Mesendoderm (in vitro differentiated cells): Measurements from ENCODE around the gene APOL6.

Source experiments
- DNase-seq: peaks from one replicate; pipeline ENCODE4 v3.0.0; 2013
- H2AK5ac ChIP-seq: 2 replicates; pipeline ENCODE4 v1.6.1; 2013; ENCODE audit warnings: low read length, inconsistent platforms
- H2BK120ac ChIP-seq: 2 replicates; pipeline ENCODE4 v1.6.1; 2013; ENCODE audit warnings: low read depth, mild to moderate bottlenecking, low read length, moderate library complexity, mixed read lengths
- H2BK15ac ChIP-seq: replicated peaks from 2 replicates; pipeline ENCODE4 v1.6.1; 2013; ENCODE audit warnings: low read depth, mild to moderate bottlenecking, moderate library complexity
- H2BK5ac ChIP-seq: 2 replicates; pipeline ENCODE4 v1.6.1; 2013; ENCODE audit warnings: low read length, inconsistent platforms
- H3K18ac ChIP-seq: 2 replicates; pipeline ENCODE4 v1.6.1; 2013; ENCODE audit warnings: mild to moderate bottlenecking, low read length, mixed read lengths
- H3K23ac ChIP-seq: one replicate; pipeline ENCODE4 v1.6.1; 2013; ENCODE audit warnings: low read length
- H3K27ac ChIP-seq: 2 replicates; pipeline ENCODE4 v1.5.1; 2013; ENCODE audit warnings: low read depth, mild to moderate bottlenecking, inconsistent platforms, low read length, moderate library complexity
- H3K27me3 ChIP-seq: 2 replicates; pipeline ENCODE4 v1.6.1; 2013; ENCODE audit warnings: low read length, control low read depth, mild to moderate bottlenecking, inconsistent platforms; ENCODE audit not compliant: insufficient read depth, poor library complexity
- H3K36me3 ChIP-seq: 2 replicates; pipeline ENCODE4 v1.6.1; 2013; ENCODE audit warnings: low read length, inconsistent platforms; ENCODE audit not compliant: control insufficient read depth, insufficient read depth
- H3K4ac ChIP-seq: one replicate; pipeline ENCODE4 v1.6.1; 2013; ENCODE audit warnings: low read depth, mild to moderate bottlenecking, low read length, moderate library complexity
- H3K4me1 ChIP-seq: 2 replicates; pipeline ENCODE4 v1.6.1; 2013; ENCODE audit warnings: low read depth, low read length, inconsistent platforms; ENCODE audit not compliant: control insufficient read depth
- H3K4me2 ChIP-seq: 2 replicates; pipeline ENCODE4 v1.6.1; 2013; ENCODE audit warnings: low read length
- H3K4me3 ChIP-seq: 2 replicates; pipeline ENCODE4 v1.5.1; 2013; ENCODE audit warnings: mild to moderate bottlenecking, low read length
- H3K56ac ChIP-seq: one replicate; pipeline ENCODE4 v1.6.1; 2013; ENCODE audit warnings: low read length
- H3K79me1 ChIP-seq: 2 replicates; pipeline ENCODE4 v1.6.1; 2013; ENCODE audit warnings: low read length, inconsistent platforms
- H3K79me2 ChIP-seq: 2 replicates; pipeline ENCODE4 v1.6.1; 2013; ENCODE audit warnings: mild to moderate bottlenecking, low read length; ENCODE audit not compliant: control insufficient read depth, insufficient read depth
- H3K9ac ChIP-seq: 2 replicates; pipeline ENCODE4 v1.6.1; 2013; ENCODE audit warnings: low read length, inconsistent platforms
- H4K5ac ChIP-seq: one replicate; pipeline ENCODE4 v1.6.1; 2013; ENCODE audit warnings: low read length
- H4K8ac ChIP-seq: one replicate; pipeline ENCODE4 v1.6.1; 2013; ENCODE audit warnings: low read depth, mild to moderate bottlenecking, control low read depth, low read length, moderate library complexity
- WGBS: extraction: QIAGEN DNeasy Blood & Tissue Kit; methylation state at CpG from one replicate; pipeline ENCODE4 v1.1.7; 2013; ENCODE audit warnings: low lambda C conversion rate, missing lambda C conversion rate; ENCODE audit not compliant: insufficient coverage; ENCODE audit errors: extremely low coverage; 5-methylcytosine and 5-hydroxymethylcytosine counted together

The APOL6 gene

DNA sequence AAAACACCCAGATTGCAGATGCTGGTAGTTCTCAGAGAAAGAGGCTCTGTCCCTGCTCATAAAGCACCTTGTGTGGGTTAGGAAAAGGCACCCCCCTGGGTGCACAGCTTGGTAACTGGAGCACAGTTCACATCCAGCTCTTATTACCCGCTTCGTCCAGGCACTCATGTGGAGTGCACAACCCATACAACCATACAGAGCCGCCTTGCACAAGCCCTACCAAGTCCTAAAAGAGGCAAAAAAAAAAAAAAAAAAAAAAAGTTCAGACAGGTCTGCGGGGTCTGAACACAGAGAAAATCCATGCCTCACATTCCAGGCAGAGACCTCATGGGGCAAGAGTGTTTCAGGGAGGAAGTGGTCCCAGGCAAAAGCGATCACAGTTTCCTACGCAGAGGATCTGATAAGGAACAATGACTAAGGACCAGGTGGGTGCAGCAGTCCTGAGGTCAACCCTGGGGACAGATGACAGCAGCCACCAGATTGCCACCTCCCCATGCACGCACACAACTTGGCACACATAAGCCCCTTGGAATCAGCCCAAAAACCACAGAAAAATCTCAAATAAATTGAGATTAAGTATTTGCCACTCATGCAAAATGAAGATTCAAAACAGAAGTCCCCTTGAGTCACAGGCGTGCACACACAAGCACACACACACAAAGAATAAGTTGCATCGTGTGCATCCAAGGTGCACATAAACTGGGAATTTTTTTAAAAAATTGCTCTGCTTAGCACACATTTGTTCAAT lies 43.5 kb upstream of the APOL6 start:
- H3K56ac ChIP-seq, result no peak overlapping the region
- H4K5ac ChIP-seq, result no peak overlapping the region
- no CpG with 5 or more reads among the region's 9 CpGs for WGBS
- H2AK5ac ChIP-seq, result no peak overlapping the region
- H3K4me1 ChIP-seq, result no peaks in the 10 kb centered on the region
- no peak overlapping the region for H3K23ac ChIP-seq
- no peak overlapping the region for H3K4ac ChIP-seq
- H3K18ac ChIP-seq, result no peak overlapping the region
- H3K4me3 ChIP-seq, result no peak overlapping the region
- H2BK5ac ChIP-seq, result no peak overlapping the region
- no peaks in the 10 kb centered on the region for H3K79me1 ChIP-seq
- no peak overlapping the region for H3K4me2 ChIP-seq
- H3K9ac ChIP-seq, result no peak overlapping the region
- H3K36me3 ChIP-seq, result no peaks in the 10 kb centered on the region
- H3K27me3 ChIP-seq, result no peaks in the 10 kb centered on the region
- no peak overlapping the region for H4K8ac ChIP-seq
- no peak overlapping the region for H3K27ac ChIP-seq
- peak; percentile 81 for DNase-seq
- no peak overlapping the region for H2BK120ac ChIP-seq
- H2BK15ac ChIP-seq, result no peak overlapping the region
- no peaks in the 10 kb centered on the region for H3K79me2 ChIP-seq

DNA sequence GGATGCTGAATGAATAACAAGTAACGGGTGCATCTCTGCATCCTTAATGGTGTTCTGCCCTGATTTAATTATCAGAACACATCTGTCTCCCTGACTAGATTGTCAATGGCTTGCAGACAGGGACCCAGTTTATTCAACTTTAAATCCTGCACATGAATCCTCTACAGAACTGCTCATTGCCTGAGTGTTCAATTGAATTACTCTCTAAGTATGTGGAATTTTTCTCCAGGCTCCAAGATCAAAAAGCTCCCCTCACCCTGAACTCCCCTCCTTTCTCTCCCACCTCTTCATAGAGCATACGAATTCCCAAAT lies 42.9 kb upstream of the APOL6 start:
- H3K36me3 ChIP-seq, result no peaks in the 10 kb centered on the region
- WGBS, result no CpG with 5 or more reads among the region's 2 CpGs
- H3K27ac ChIP-seq, result no peak overlapping the region
- H3K79me1 ChIP-seq, result no peaks in the 10 kb centered on the region
- no peak overlapping the region for H2BK5ac ChIP-seq
- H2BK120ac ChIP-seq, result no peak overlapping the region
- H3K4me1 ChIP-seq, result no peaks in the 10 kb centered on the region
- no peak overlapping the region for H2BK15ac ChIP-seq
- no peak overlapping the region for H4K8ac ChIP-seq
- no peak overlapping the region for H3K23ac ChIP-seq
- H3K56ac ChIP-seq, result no peak overlapping the region
- no peak overlapping the region for H3K4me2 ChIP-seq
- H3K79me2 ChIP-seq, result no peaks in the 10 kb centered on the region
- no peak overlapping the region for H3K18ac ChIP-seq
- DNase-seq, result no peak
- H2AK5ac ChIP-seq, result no peak overlapping the region
- H4K5ac ChIP-seq, result no peak overlapping the region
- H3K4ac ChIP-seq, result no peak overlapping the region
- no peaks in the 10 kb centered on the region for H3K27me3 ChIP-seq
- no peak overlapping the region for H3K4me3 ChIP-seq
- H3K9ac ChIP-seq, result no peak overlapping the region

DNA sequence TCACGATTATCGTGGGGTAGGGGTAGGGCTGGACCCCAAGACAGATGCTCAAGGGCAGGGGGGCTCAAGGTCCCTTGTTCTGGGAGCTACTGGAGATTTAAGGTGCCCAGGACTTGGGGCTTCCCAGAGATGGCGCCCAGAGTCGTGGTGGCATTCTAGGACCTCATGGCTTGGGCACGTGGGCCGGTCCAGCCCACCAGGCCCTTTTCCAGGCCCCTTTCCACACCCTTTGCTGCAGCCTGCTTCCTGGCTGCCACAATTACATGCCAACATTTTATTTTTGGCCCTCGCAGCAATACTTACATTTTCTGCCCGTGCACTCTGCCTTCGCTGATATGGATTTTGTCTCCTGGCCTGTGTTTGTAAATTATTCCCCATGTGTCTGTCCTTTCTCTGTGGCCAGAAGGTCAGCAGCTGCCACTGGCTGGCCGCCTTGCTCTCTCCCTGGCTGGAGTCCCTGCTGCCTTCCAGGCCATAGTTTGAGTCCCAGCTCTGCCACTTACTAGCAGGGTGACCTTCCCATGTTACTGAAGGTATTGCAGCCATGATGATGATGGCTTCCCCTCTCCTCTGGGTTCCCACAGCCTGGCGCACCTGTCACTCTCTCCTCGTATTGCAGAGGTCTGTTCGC lies 42.3 kb upstream of the APOL6 start:
- H3K9ac ChIP-seq, result no peak overlapping the region
- no peak overlapping the region for H2AK5ac ChIP-seq
- no peak overlapping the region for H2BK120ac ChIP-seq
- no peak overlapping the region for H4K5ac ChIP-seq
- H3K27me3 ChIP-seq, result no peaks in the 10 kb centered on the region
- no peaks in the 10 kb centered on the region for H3K4me1 ChIP-seq
- H4K8ac ChIP-seq, result no peak overlapping the region
- no CpG with 5 or more reads among the region's 13 CpGs for WGBS
- no peaks in the 10 kb centered on the region for H3K79me1 ChIP-seq
- H3K4me2 ChIP-seq, result no peak overlapping the region
- H3K56ac ChIP-seq, result no peak overlapping the region
- no peak overlapping the region for H3K4me3 ChIP-seq
- H3K23ac ChIP-seq, result peak overlapping the region; percentile 15
- H3K18ac ChIP-seq, result no peak overlapping the region
- DNase-seq, result no peak
- H3K27ac ChIP-seq, result no peak overlapping the region
- H3K79me2 ChIP-seq, result no peaks in the 10 kb centered on the region
- H3K36me3 ChIP-seq, result no peaks in the 10 kb centered on the region
- no peak overlapping the region for H3K4ac ChIP-seq
- H2BK5ac ChIP-seq, result no peak overlapping the region
- no peak overlapping the region for H2BK15ac ChIP-seq

DNA sequence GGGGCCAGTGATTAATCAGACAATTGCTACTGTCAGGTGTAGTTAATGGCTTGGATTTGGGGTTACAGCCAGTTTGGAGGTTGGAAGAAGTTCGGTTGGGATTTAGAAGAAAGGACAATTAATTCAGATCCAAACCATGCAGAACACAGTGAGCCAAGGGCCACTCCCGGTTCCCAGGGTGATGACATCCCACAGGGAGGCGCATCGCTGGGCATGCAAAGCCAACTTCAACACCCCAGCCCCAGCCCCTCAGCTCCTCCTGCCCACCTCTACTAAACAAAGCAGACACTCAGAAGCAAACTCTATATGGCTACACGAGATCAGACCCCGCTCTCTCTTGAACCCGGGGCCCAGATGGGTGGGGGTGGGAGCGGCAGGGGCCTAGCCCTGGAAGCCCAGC lies 41.3 kb upstream of the APOL6 start:
- Histone ChIP-seq H3K56ac (no peak overlapping the region), H2AK5ac (no peak overlapping the region), H3K23ac (no peak overlapping the region), H3K4me1 (no peaks in the 10 kb centered on the region), H3K79me2 (no peaks in the 10 kb centered on the region), H3K18ac (no peak overlapping the region), H3K79me1 (no peaks in the 10 kb centered on the region), H3K4me3 (no peak overlapping the region), H2BK5ac (no peak overlapping the region), H4K5ac (no peak overlapping the region), H2BK15ac (no peak overlapping the region), H3K27ac (no peak overlapping the region), H3K4ac (no peak overlapping the region), H3K9ac (no peak overlapping the region), H2BK120ac (no peak overlapping the region), H3K36me3 (no peaks in the 10 kb centered on the region), H3K27me3 (no peaks in the 10 kb centered on the region), H3K4me2 (no peak overlapping the region), H4K8ac (no peak overlapping the region)
- WGBS, result no CpG with 5 or more reads among the region's 8 CpGs
- DNase-seq, result no peak

DNA sequence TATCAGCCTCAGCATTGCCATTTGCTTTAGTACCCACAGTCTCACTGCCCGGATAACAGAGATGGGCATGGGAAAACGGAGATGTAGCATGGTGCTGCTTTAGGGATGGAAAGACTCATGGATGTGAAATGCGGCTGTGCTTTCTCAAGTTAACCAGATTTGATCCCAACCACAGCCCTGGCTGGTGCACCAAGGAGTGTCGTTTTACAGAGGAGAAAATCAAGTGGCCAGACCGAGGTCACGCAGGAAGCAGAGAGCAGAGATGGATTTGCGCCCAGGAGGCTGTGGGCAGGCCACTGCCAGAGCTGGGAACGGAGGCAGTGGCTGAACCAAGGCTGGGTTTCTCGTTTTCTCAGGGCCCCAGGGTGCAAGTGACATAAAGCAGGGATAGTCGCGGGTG lies 40.2 kb upstream of the APOL6 start:
- Histone ChIP-seq H3K4me2 (no peak overlapping the region), H2AK5ac (no peak overlapping the region), H3K23ac (no peak overlapping the region), H3K79me1 (no peaks in the 10 kb centered on the region), H2BK15ac (no peak overlapping the region), H3K18ac (no peak overlapping the region), H3K79me2 (no peaks in the 10 kb centered on the region), H3K4ac (no peak overlapping the region), H3K4me1 (no peaks in the 10 kb centered on the region), H3K56ac (no peak overlapping the region), H3K36me3 (no peaks in the 10 kb centered on the region), H3K4me3 (no peak overlapping the region), H3K9ac (no peak overlapping the region), H4K5ac (no peak overlapping the region), H3K27ac (no peak overlapping the region), H3K27me3 (no peaks in the 10 kb centered on the region), H2BK5ac (no peak overlapping the region), H2BK120ac (no peak overlapping the region), H4K8ac (no peak overlapping the region)
- WGBS, result no CpG with 5 or more reads among the region's 11 CpGs
- no peak for DNase-seq

DNA sequence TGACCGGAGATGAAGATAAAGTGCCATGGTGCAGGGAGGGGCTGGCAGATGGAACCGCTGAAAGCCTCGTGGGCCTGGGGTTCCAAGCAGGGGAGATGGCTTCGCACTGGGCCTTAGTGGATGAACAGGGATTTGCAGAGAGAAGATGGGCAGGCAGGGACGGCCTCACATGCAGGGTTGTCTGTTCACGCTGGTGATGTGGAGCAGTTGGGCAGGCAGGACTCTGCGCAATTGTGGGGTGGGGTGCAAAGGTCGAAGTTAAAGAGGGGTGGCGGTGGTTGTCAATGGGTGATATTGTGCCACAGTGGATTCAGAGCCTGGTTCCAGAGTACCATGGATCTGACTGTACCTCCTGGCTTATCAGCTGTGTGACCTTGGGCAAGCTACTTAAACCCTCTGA lies 39.0 kb upstream of the APOL6 start:
- no CpG with 5 or more reads among the region's 9 CpGs for WGBS

More for the DNA sequence above, 39.0 kb upstream of the APOL6 start:
- no peak overlapping the region for H3K18ac ChIP-seq
- H3K27me3 ChIP-seq, result no peaks in the 10 kb centered on the region
- H3K23ac ChIP-seq, result no peak overlapping the region
- H2BK5ac ChIP-seq, result no peak overlapping the region
- no peak overlapping the region for H3K4me3 ChIP-seq
- no peak overlapping the region for H3K56ac ChIP-seq
- no peaks in the 10 kb centered on the region for H3K36me3 ChIP-seq
- H3K79me1 ChIP-seq, result no peaks in the 10 kb centered on the region
- no peak overlapping the region for H3K27ac ChIP-seq
- no peak overlapping the region for H2BK120ac ChIP-seq
- no peak for DNase-seq
- H3K79me2 ChIP-seq, result no peaks in the 10 kb centered on the region
- H3K4me2 ChIP-seq, result no peak overlapping the region
- H4K5ac ChIP-seq, result no peak overlapping the region
- H4K8ac ChIP-seq, result no peak overlapping the region
- H3K9ac ChIP-seq, result no peak overlapping the region
- H2BK15ac ChIP-seq, result no peak overlapping the region
- no peak overlapping the region for H2AK5ac ChIP-seq
- H3K4me1 ChIP-seq, result no peaks in the 10 kb centered on the region
- no peak overlapping the region for H3K4ac ChIP-seq
